ENCODE measurements around the gene TPR.

Gene TPR

DNA sequence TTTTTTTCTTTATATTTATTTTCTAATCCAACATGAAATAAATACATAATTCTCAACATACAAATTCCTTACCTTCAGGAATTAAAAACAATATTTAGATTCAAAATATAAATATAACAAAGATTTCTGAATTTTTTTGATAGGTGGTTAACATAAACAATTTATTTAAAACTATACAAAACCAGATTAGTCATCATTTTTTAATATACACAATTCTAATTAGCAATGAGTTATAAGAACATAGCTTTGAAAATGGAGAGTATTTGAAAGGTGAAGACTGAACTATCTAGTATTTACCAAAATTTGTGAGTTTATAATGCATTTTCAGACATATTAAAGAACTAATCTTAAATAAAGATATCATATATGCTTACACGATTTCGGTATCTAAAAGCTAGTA is 37.5 kb downstream of the TPR start:
- DNase-seq (ENCODE audit: low spot score), result no peak
- TF ChIP-seq, protein P1, sequence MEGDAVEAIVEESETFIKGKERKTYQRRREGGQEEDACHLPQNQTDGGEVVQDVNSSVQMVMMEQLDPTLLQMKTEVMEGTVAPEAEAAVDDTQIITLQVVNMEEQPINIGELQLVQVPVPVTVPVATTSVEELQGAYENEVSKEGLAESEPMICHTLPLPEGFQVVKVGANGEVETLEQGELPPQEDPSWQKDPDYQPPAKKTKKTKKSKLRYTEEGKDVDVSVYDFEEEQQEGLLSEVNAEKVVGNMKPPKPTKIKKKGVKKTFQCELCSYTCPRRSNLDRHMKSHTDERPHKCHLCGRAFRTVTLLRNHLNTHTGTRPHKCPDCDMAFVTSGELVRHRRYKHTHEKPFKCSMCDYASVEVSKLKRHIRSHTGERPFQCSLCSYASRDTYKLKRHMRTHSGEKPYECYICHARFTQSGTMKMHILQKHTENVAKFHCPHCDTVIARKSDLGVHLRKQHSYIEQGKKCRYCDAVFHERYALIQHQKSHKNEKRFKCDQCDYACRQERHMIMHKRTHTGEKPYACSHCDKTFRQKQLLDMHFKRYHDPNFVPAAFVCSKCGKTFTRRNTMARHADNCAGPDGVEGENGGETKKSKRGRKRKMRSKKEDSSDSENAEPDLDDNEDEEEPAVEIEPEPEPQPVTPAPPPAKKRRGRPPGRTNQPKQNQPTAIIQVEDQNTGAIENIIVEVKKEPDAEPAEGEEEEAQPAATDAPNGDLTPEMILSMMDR (conservative IDR thresholded peaks at IDR 0.05; ENCODE audit: low read depth), result no peak
- H3K27ac ChIP-seq, result no peak overlapping the region
- POLR2A ChIA-PET (ENCODE audit: low non-redundant PET), result no interaction called here
- CTCF ChIA-PET, result no interaction called here

DNA sequence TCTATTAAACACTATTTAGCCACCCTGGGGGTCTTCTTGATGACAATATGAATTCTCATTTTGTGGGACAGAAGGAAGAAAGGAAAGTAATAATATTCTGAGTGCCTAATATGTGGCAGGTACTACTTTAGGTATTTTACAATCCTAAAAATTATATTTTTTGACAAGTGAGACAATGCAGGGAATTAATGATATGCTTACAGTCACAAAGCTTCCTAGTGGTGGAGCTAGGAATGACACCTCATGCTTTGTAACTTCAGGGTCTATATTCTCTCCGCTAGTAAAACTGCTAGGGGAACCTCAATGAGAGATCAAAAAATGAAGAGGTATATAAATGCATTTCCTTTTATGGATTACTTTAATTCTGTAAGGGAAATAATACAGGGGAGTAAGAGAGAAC is 44.3 kb downstream of the TPR start:
- CTCF ChIA-PET, result interaction anchor here (0.6 to 1.0 kb wide), 3 partner anchors 32 to 44 kb away, joined by 3 to 6 read pairs (median 3); partner anchors contain the start of gene TPR
- no peak for DNase-seq (ENCODE audit: low spot score)
- no peak overlapping the region for H3K27ac ChIP-seq
- POLR2A ChIA-PET (ENCODE audit: low non-redundant PET), result no interaction called here
- TF ChIP-seq, protein P1 (conservative IDR thresholded peaks at IDR 0.05; ENCODE audit: low read depth), result no peak; the same call in 1 of the 2 replicates

DNA sequence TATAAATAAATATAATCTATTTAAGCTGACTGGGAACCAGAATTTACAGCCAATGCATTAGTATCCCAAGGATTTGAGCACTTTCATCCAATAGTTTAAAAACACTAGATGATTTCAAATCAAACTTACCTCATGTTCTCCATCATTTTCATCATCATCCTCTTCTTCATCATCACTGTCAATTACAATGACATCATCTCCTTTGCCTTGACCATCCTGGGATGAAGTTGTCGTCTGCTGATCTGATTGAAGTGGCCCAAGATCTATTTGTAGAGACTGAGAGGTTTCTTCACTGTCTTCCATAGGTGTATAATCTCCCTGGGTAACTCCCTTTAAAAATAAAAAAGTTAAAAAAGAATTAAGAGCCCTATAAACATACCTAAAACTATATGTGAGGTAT is 47.7 kb downstream of the TPR start:
- TF ChIP-seq, protein P1 (conservative IDR thresholded peaks at IDR 0.05; ENCODE audit: low read depth), result no peak
- POLR2A ChIA-PET (ENCODE audit: low non-redundant PET), result no interaction called here
- no peak overlapping the region for H3K27ac ChIP-seq
- CTCF ChIA-PET, result no interaction called here
- DNase-seq (ENCODE audit: low spot score), result no peak

DNA sequence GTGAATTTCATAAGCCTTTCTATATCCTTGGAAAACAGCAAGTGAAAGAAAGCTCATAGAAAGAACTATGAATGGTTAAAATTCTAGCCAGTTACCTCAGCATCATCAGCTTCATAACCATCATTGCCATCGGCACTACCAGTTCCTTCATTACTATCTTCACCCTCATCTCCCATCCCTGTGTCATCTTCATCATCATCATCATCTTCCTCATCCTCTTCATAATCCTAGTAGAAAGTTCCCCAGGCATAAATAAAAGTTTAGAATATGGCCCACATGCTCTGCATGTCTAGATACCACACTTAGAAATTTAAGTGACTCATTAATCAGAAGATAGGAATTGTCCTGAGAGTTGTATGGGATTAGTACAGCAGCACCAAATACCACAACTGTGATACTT is 49.0 kb downstream of the TPR start:
- CTCF ChIA-PET, result interaction anchor here (0.6 kb wide), 3 partner anchors 27 to 1021 kb away, joined by 3 read pairs; no protein-coding TSS in a partner anchor
- TF ChIP-seq, protein P1 (conservative IDR thresholded peaks at IDR 0.05; ENCODE audit: low read depth), result no peak
- POLR2A ChIA-PET (ENCODE audit: low non-redundant PET), result no interaction called here
- H3K27ac ChIP-seq, result no peak overlapping the region
- DNase-seq (ENCODE audit: low spot score), result no peak

DNA sequence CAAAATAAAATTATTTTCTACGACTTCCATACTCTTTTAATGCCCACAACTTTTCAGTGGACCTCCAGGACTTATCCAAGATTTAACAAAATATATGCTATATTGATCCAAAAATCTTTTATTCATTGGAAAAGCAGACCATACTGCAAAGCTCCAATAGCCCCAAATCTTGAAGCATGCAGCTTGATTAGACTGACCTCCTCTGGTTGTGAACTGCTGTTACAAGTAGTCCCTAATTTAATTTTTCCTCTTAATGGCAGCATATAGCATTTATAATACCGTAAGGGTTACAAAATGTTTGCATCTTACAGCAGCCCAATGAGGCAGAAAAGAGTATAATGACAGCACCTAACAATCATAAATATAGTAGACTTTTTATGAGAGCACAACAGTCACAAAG is 49.8 kb downstream of the TPR start:
- ChIA-PET CTCF (interaction anchor here (0.5 to 0.7 kb wide), 3 partner anchors 412 to 1020 kb away, joined by 3 read pairs; no protein-coding TSS in a partner anchor), POLR2A (ENCODE audit: low non-redundant PET) (no interaction called here)
- DNase-seq (ENCODE audit: low spot score), result no peak
- H3K27ac ChIP-seq, result no peak overlapping the region
- TF ChIP-seq, protein P1 (conservative IDR thresholded peaks at IDR 0.05; ENCODE audit: low read depth), result peak; percentile 29; the same call in 1 of the 2 replicates

DNA sequence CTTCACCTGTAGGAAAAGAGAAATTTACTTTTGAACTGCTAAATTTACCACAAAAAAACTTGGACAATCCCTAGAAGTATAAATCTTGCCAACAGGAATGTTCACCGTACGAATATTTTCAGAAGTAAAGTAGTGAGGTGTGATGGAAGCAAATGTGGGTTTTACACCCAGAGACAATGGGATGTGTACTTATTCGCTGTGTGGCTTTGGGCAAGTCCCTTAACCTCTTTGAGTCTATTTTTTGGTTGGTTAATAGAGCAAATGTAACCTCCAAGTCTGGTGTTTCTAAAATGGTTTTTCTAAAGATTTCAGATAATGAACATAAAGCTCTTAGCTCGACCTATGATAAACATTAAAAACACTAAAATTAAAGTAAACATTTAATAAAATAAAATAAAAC is 51.2 kb downstream of the TPR start:
- no peak for DNase-seq (ENCODE audit: low spot score)
- TF ChIP-seq, protein P1 (conservative IDR thresholded peaks at IDR 0.05; ENCODE audit: low read depth), result no peak
- H3K27ac ChIP-seq, result no peak overlapping the region
- CTCF ChIA-PET, result no interaction called here
- POLR2A ChIA-PET (ENCODE audit: low non-redundant PET), result no interaction called here
